OCI-LY3 (cell line): Measurements from ENCODE around the gene SH2D6.

Experiments
- H2AFZ ChIP-seq: fragments of 200-600, 300-600 bp; shearing (Covaris generic); 2 replicates; pipeline ENCODE4 v1.6.0; 2014; ENCODE audit warnings: antibody characterized with exemption, low read depth, low read length
- H3K27ac ChIP-seq: fragments of 200-600, 300-600 bp; sonication (generic); 2 replicates; pipeline ENCODE4 v1.5.1; 2014; ENCODE audit warnings: mild to moderate bottlenecking, low read length, moderate library complexity, mixed read lengths
- H3K27me3 ChIP-seq: fragments of 200-600, 300-600 bp; sonication (generic); 2 replicates; pipeline ENCODE4 v1.6.1; 2014; ENCODE audit warnings: low read depth, low read length, mixed read lengths
- H3K36me3 ChIP-seq: fragments of 200-600, 300-600 bp; sonication (generic); replicated peaks from 2 replicates; pipeline ENCODE3; 2014; ENCODE audit warnings: low read depth, low read length, mixed read lengths
- H3K4me1 ChIP-seq: fragments of 300-600, 200-600 bp; sonication (generic); 2 replicates; pipeline ENCODE4 v1.6.1; 2014; ENCODE audit warnings: low read length, mixed read lengths
- H3K4me2 ChIP-seq: fragments of 200-600, 300-600 bp; sonication (generic); 2 replicates; pipeline ENCODE4 v1.6.1; 2014; ENCODE audit warnings: low read length, mixed read lengths
- H3K4me3 ChIP-seq: fragments of 300-600, 200-600 bp; sonication (generic); 2 replicates; pipeline ENCODE4 v1.5.1; 2014; ENCODE audit warnings: antibody characterized with exemption, mild to moderate bottlenecking, low read length, moderate library complexity
- H3K79me2 ChIP-seq: fragments of 300-600, 200-600 bp; shearing (Covaris generic); 2 replicates; pipeline ENCODE4 v1.6.1; 2014; ENCODE audit warnings: mild to moderate bottlenecking, low read length, mixed read lengths
- H3K9ac ChIP-seq: fragments of 300-600, 200-600 bp; shearing (Covaris generic); 2 replicates; pipeline ENCODE4 v1.6.0; 2014; ENCODE audit warnings: mild to moderate bottlenecking, low read length, moderate library complexity
- H3K9me3 ChIP-seq: fragments of 200-600, 300-600 bp; shearing (Covaris generic); 2 replicates; pipeline ENCODE4 v1.6.1; 2014; ENCODE audit warnings: low read length, mixed read lengths; ENCODE audit not compliant: insufficient read depth
- H4K20me1 ChIP-seq: fragments of 200-600, 300-600 bp; sonication (generic); 2 replicates; pipeline ENCODE4 v1.6.1; 2016; ENCODE audit warnings: low read length, mixed read lengths; ENCODE audit not compliant: insufficient read depth
- CTCF ChIP-seq: fragments of 200-600, 300-600 bp; sonication (generic); IDR thresholded peaks from 2 replicates; pipeline ENCODE4 v1.5.1; 2014; ENCODE audit warnings: antibody characterized with exemption, low read length, low read depth
- EZH2phosphoT487 ChIP-seq: fragments of 200-600 bp; shearing (Covaris generic); IDR thresholded peaks from 2 replicates; pipeline ENCODE4 v1.6.1; 2018; ENCODE audit warnings: antibody characterized with exemption, mixed run types, low read depth

Gene SH2D6

DNA sequence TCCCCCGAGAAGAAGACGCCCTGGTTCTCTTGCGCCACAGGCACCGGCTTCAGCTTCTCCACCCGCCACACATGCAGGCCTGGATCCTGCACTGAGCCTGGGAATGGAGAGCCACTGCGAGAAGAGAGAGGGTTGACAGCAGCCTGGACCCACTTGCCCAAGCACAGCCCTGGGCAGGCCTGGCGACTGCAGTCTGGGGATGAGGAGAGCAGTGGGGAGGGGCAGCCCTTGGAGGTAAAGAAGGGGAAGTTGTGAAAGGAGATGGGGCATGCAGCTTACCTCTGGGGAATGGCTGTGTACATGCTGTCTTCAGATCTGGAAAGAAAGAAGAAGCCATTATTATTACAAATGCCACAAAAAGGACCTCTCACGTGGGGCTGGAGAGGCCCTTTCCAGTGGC, 16.7 kb upstream of the SH2D6 start:
- peaks cover 6% of the 10 kb centered on the region; the same call in 1 of the 2 replicates for H3K4me1 ChIP-seq
- no peak overlapping the region for H3K9ac ChIP-seq
- no peaks in the 10 kb centered on the region for H3K79me2 ChIP-seq
- no peaks in the 10 kb centered on the region for H4K20me1 ChIP-seq
- no peaks in the 10 kb centered on the region for H3K9me3 ChIP-seq
- no peaks in the 10 kb centered on the region for H3K27me3 ChIP-seq
- no peak overlapping the region for H2AFZ ChIP-seq
- H3K4me2 ChIP-seq = no peak overlapping the region
- TF ChIP-seq CTCF = no peak
- no peak for TF ChIP-seq EZH2phosphoT487
- no peak overlapping the region for H3K4me3 ChIP-seq
- no peak overlapping the region for H3K27ac ChIP-seq
- H3K36me3 ChIP-seq = no peaks in the 10 kb centered on the region

- Histone ChIP-seq H2AFZ (no peak overlapping the region), H3K9me3 (no peaks in the 10 kb centered on the region), H3K79me2 (no peaks in the 10 kb centered on the region), H3K36me3 (no peaks in the 10 kb centered on the region), H3K4me3 (no peak overlapping the region), H3K9ac (no peak overlapping the region), H3K4me1 (peaks cover 25% of the 10 kb centered on the region), H4K20me1 (no peaks in the 10 kb centered on the region), H3K4me2 (no peak overlapping the region), H3K27ac (no peak overlapping the region), H3K27me3 (no peaks in the 10 kb centered on the region)
- TF ChIP-seq EZH2phosphoT487 (no peak), CTCF (no peak)
Measured at GRCh38 chr2:85405201-85406059, 13.1 kb upstream of the SH2D6 start.

DNA sequence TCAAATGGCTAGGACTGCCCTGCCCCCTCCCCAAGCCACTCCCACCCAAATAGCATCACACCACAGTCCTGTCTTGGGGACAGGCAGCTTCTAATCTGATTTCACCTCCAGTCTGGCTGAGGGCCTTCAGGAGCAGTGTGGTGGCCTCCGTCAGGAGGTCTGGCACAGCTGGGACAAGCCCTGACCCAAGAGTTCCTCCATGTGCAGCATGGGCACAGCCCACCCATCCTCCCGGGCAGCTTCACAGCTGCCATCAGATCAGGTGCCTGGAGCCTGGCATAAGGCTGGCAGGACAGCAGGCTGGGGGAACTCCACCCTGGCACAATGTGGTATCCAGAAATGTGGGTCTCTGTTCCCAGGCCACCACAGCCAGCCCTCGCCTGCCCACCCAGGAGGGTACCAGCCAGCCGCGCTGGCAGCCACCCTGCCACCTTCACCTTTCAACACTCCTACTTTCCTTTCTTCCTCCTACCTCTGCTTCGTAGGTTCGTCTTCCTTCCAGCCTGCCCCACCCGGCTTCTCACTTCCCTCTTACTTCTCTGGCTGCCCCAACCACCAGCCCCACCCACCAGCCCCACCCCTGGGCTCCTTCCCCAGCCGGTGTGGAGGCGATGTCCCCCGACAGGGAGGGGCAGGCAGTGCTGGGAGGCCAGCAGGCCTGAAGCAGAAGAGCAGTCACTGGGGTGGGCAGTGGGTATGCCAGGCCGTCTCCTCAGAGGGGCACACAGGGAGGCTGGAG, 8.5 kb upstream of the SH2D6 start, which contains the start of gene CAPG:
Gene CAPG, minus strand, starts transcription at position 522 of the 739 bp plus-strand sequence. CDS start 8,221 bp downstream, outside the sequence.
- TF ChIP-seq EZH2phosphoT487 (no peak), CTCF (no peak)
- H3K27ac ChIP-seq = peak within 1 kb of the TSS; percentile 44

More for the DNA sequence above, 8.5 kb upstream of the SH2D6 start, which contains the start of gene CAPG:
- no peaks in the 10 kb centered on the region for H4K20me1 ChIP-seq
- H2AFZ ChIP-seq = peak within 1 kb of the TSS; percentile 22; the same call in 1 of the 2 replicates
- no peaks in the 10 kb centered on the region for H3K9me3 ChIP-seq
- H3K9ac ChIP-seq = peak within 1 kb of the TSS; percentile 72
- H3K79me2 ChIP-seq = no peaks in the 10 kb centered on the region
- H3K27me3 ChIP-seq = no peaks in the 10 kb centered on the region
- peak within 1 kb of the TSS; percentile 98 for H3K4me2 ChIP-seq
- peaks cover 25% of the 10 kb centered on the region for H3K4me1 ChIP-seq
- no peaks in the 10 kb centered on the region for H3K36me3 ChIP-seq
- H3K4me3 ChIP-seq = peak within 1 kb of the TSS; percentile 85
